Endothelial cell (in vitro differentiated cells): Measurements from ENCODE around the gene REL. TPM values are rescaled to one million over a fixed set of nuclear protein-coding genes. Genes with fewer than 3 reads are reported as not detected.

Experiments used
- DNase-seq: peaks from one replicate; pipeline ENCODE4 v3.0.0; 2021; ENCODE audit warnings: low spot score
- H3K27ac Mint-ChIP-seq: one replicate; pipeline ENCODE4 v1.8.0; 2021; ENCODE audit warnings: mixed read lengths, inconsistent platforms; ENCODE audit not compliant: unreplicated experiment
- H3K27me3 Mint-ChIP-seq: one replicate; pipeline ENCODE4 v1.8.0; 2021; ENCODE audit warnings: mild to moderate bottlenecking, moderate library complexity, mixed read lengths, inconsistent platforms; ENCODE audit not compliant: unreplicated experiment
- H3K36me3 Mint-ChIP-seq: one replicate; pipeline ENCODE4 v1.8.0; 2021; ENCODE audit warnings: mild to moderate bottlenecking, low read depth, mixed read lengths, inconsistent platforms; ENCODE audit not compliant: unreplicated experiment
- H3K4me1 Mint-ChIP-seq: one replicate; pipeline ENCODE4 v1.8.0; 2021; ENCODE audit warnings: mild to moderate bottlenecking, mixed read lengths, inconsistent platforms; ENCODE audit not compliant: unreplicated experiment
- H3K4me3 Mint-ChIP-seq: one replicate; pipeline ENCODE4 v1.8.0; 2021; ENCODE audit warnings: mild to moderate bottlenecking, mixed read lengths, inconsistent platforms; ENCODE audit not compliant: unreplicated experiment
- H3K9me3 Mint-ChIP-seq: one replicate; pipeline ENCODE4 v1.8.0; 2021; ENCODE audit warnings: mixed read lengths, inconsistent platforms; ENCODE audit not compliant: unreplicated experiment
- total RNA-seq: library from RNA; stranded (reverse); fragmentation: NEBNext Ultra II Directional; extraction: Animal tissue kit (Norgen Biotek cat#: 25700); gene quantifications from one replicate; pipeline ENCODE4 v1.2.1, GENCODE V29; 2021; ENCODE audit not compliant: unreplicated experiment
- TF ChIP-seq, protein P1 (sequence below): fragments of 200-600 bp; sonication (generic); IDR thresholded peaks from one replicate; pipeline ENCODE4 v1.5.0; 2021; ENCODE audit warnings: antibody characterized with exemption; ENCODE audit not compliant: unreplicated experiment

REL gene
- total RNA-seq, 1 donor from 2014 or later: 16.4 TPM

- no peaks in the 10 kb centered on the region for H3K27me3 Mint-ChIP-seq
- peaks cover 11% of the 10 kb centered on the region for H3K4me1 Mint-ChIP-seq
- peaks cover 10% of the 10 kb centered on the region for H3K36me3 Mint-ChIP-seq
- no peak overlapping the region for H3K27ac Mint-ChIP-seq
- no peaks in the 10 kb centered on the region for H3K9me3 Mint-ChIP-seq
- no peak for DNase-seq
- TF ChIP-seq, protein P1, sequence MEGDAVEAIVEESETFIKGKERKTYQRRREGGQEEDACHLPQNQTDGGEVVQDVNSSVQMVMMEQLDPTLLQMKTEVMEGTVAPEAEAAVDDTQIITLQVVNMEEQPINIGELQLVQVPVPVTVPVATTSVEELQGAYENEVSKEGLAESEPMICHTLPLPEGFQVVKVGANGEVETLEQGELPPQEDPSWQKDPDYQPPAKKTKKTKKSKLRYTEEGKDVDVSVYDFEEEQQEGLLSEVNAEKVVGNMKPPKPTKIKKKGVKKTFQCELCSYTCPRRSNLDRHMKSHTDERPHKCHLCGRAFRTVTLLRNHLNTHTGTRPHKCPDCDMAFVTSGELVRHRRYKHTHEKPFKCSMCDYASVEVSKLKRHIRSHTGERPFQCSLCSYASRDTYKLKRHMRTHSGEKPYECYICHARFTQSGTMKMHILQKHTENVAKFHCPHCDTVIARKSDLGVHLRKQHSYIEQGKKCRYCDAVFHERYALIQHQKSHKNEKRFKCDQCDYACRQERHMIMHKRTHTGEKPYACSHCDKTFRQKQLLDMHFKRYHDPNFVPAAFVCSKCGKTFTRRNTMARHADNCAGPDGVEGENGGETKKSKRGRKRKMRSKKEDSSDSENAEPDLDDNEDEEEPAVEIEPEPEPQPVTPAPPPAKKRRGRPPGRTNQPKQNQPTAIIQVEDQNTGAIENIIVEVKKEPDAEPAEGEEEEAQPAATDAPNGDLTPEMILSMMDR: no peak
- no peak overlapping the region for H3K4me3 Mint-ChIP-seq
Measured at GRCh38 chr2:60932954-60933353, 51.6 kb downstream of the REL start.

DNA sequence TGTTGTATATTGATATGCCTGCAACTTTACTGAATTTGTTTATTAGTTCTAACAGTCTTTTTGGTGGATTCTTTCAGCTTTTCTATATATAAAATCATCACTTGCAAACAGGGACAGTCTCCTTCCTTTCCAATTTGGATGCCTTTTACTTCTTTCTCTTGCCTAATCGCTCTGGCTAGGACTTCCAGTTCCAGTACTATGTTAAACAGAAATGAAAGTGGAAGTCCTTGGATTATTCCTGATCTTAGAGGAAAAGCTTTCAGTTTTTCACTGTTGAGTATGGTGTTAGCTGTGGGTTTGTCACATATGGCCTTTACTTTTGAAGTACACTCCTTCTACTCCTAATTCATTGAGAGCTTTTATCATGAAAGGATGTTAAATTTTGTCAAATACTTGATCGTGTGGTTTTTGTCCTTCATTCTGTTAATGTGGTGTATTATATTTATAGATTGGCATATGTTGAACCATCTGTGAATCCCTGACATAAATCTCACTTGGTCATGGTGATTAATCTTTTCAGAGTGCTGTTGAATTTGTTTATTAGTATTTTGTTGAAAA, 52.9 kb downstream of the REL start:
- TF ChIP-seq, protein P1: no peak
- H3K36me3 Mint-ChIP-seq: peaks cover 14% of the 10 kb centered on the region
- H3K4me1 Mint-ChIP-seq: peaks cover 14% of the 10 kb centered on the region
- H3K4me3 Mint-ChIP-seq: no peak overlapping the region
- no peak overlapping the region for H3K27ac Mint-ChIP-seq
- no peaks in the 10 kb centered on the region for H3K9me3 Mint-ChIP-seq
- DNase-seq: no peak
- no peaks in the 10 kb centered on the region for H3K27me3 Mint-ChIP-seq

DNA sequence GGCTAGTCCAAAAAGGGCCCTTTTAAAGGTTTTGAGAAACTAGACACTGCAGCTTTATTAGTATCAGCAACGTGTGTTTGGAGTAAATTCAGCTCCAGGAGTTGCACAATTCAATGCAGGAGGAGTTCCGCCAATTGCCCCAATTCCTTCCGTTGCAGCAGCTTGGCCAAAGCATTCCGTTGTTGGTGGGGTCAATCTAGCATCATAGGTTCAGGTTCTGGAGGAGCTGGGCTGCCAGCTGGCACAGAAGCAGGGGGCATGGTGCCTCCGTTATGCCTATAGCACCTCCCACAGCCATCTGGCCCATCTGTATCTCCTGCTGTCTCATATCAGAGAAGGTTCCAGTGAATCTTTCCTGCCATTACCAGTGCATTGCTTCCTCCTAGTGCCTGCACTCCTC, 55.4 kb downstream of the REL start:
- no peaks in the 10 kb centered on the region for H3K27me3 Mint-ChIP-seq
- DNase-seq: no peak
- peaks cover 14% of the 10 kb centered on the region for H3K36me3 Mint-ChIP-seq
- TF ChIP-seq, protein P1: no peak
- peaks cover 14% of the 10 kb centered on the region for H3K4me1 Mint-ChIP-seq
- peak overlapping the region; percentile 35 for H3K4me3 Mint-ChIP-seq
- no peak overlapping the region for H3K27ac Mint-ChIP-seq
- no peaks in the 10 kb centered on the region for H3K9me3 Mint-ChIP-seq

DNA sequence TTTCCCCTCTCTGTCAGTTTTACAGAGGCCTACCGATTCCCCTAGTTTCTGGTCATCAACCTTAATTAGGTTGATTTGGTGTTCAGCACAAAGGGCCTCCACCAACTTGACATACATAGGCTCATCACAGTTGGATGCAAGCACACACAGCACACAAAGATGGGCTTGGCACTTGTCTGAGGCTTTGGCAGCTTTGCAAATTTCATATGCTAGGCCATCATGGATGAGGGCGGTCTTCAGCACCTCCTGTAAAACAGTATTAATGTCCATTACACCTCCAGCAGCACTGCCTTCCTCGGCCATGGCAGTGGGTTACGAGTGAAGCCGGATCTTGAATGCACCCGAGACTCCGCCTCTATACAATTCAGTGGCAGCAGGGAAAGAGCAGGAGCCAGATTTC, 56.9 kb downstream of the REL start:
- Mint-ChIP-seq H3K36me3 (peaks cover 14% of the 10 kb centered on the region), H3K27ac (no peak overlapping the region), H3K9me3 (no peaks in the 10 kb centered on the region), H3K4me1 (peaks cover 14% of the 10 kb centered on the region), H3K4me3 (no peak overlapping the region), H3K27me3 (no peaks in the 10 kb centered on the region)
- TF ChIP-seq, protein P1: no peak
- DNase-seq: no peak

DNA sequence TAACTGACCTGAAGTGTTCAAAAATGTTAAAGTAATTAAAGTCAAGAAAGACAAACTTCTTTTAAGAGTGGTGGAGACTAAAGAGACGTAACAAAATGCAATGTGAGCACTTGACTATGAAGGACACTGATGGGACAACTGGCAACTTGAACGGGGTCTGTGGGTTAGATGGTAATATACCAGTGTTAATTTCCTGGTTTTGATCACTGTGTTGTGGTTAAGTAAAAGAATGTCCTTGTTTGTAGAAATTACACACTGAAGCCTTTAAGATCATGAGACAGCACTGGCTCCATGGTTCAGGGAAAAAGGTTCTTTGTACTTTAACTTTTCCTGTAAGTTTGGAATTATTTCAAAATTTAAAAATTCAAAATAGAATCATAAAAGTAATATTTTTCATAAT, 58.2 kb downstream of the REL start:
- DNase-seq: no peak
- Mint-ChIP-seq H3K4me3 (no peak overlapping the region), H3K27ac (no peak overlapping the region), H3K9me3 (no peaks in the 10 kb centered on the region), H3K27me3 (no peaks in the 10 kb centered on the region), H3K4me1 (peaks cover 14% of the 10 kb centered on the region), H3K36me3 (peaks cover 14% of the 10 kb centered on the region)
- TF ChIP-seq, protein P1: no peak
